Neural cell (in vitro differentiated cells): ENCODE measurements around the gene DPY30.

ENCODE experiments used
- CTCF ChIP-seq: fragments of 450-650 bp; IDR thresholded peaks from 2 replicates; pipeline ENCODE4 v1.5.1; 2014; ENCODE audit warnings: antibody characterized with exemption, mild to moderate bottlenecking, moderate library complexity; ENCODE audit not compliant: poor library complexity, severe bottlenecking
- EP300 ChIP-seq: fragments of 450-650 bp; conservative IDR thresholded peaks from 2 replicates; pipeline ENCODE4 v1.6.1; 2014; ENCODE audit warnings: antibody characterized with exemption, mild to moderate bottlenecking, moderate library complexity; ENCODE audit not compliant: poor library complexity, severe bottlenecking
- EZH2 ChIP-seq: fragments of 200-600, 300-800 bp; shearing (Covaris generic), sonication (generic); IDR thresholded peaks from 2 replicates; pipeline ENCODE4 v1.6.1; 2014; ENCODE audit warnings: antibody characterized with exemption, low read length, borderline replicate concordance, mild to moderate bottlenecking; ENCODE audit not compliant: insufficient read depth, poor library complexity, severe bottlenecking
- MXI1 ChIP-seq: fragments of 450-650 bp; conservative IDR thresholded peaks from 2 replicates; pipeline ENCODE4 v1.6.1; 2014; ENCODE audit warnings: antibody characterized with exemption, mild to moderate bottlenecking; ENCODE audit not compliant: poor library complexity, severe bottlenecking
- POLR2AphosphoS5 ChIP-seq: IDR thresholded peaks from 2 replicates; pipeline ENCODE4 v1.6.1; 2012
- RAD21 ChIP-seq: fragments of 450-650 bp; conservative IDR thresholded peaks from 2 replicates; pipeline ENCODE4 v1.6.1; 2014; ENCODE audit warnings: antibody characterized with exemption, mild to moderate bottlenecking, moderate library complexity
- REST ChIP-seq: IDR thresholded peaks from 2 replicates; pipeline ENCODE4 v1.6.1; 2012; ENCODE audit warnings: borderline replicate concordance
- TAF1 ChIP-seq: IDR thresholded peaks from 2 replicates; pipeline ENCODE4 v1.6.1; 2012; ENCODE audit warnings: low read depth

- TF ChIP-seq CTCF (no peak), POLR2AphosphoS5 (no peak), EZH2 (no peak), TAF1 (no peak), RAD21 (no peak), REST (no peak), MXI1 (no peak), EP300 (no peak)
Observed at GRCh38 chr2:32067549-32067948, 27.9 kb upstream of the DPY30 start.
